Astrocyte (in vitro differentiated cells and primary cell): ENCODE measurements around the gene HMGCL.

ENCODE experiments used
- CTCF ChIP-seq: IDR thresholded peaks from 2 replicates; pipeline ENCODE4 v1.5.1; 2011; ENCODE audit warnings: low read depth, mild to moderate bottlenecking, inconsistent platforms, low read length, moderate library complexity; ENCODE audit not compliant: insufficient read depth
- EZH2 ChIP-seq: IDR thresholded peaks from 2 replicates; pipeline ENCODE4 v1.6.1; 2012; ENCODE audit warnings: mild to moderate bottlenecking, low read length, inconsistent platforms; ENCODE audit not compliant: insufficient read depth

GRCh38 chr1:23777979-23778814, 47.0 kb downstream of the HMGCL start, which contains the start of gene PITHD1:
- no peak for TF ChIP-seq CTCF
- TF ChIP-seq EZH2: no peak
